Endodermal cell (in vitro differentiated cells): Measurements from ENCODE around the gene NADK. TPM values are rescaled to one million over a fixed set of nuclear protein-coding genes. Genes with fewer than 3 reads are reported as not detected.
A peak's percentile ranks its signal among the peaks of the same experiment; 100 is the strongest.

ENCODE experiments used
- DNase-seq: peaks from one replicate; pipeline ENCODE4 v3.0.0-alpha.2; 2017
- H3K27ac ChIP-seq: 2 replicates; pipeline ENCODE4 v1.5.1; 2013; ENCODE audit warnings: mild to moderate bottlenecking, low read depth, low read length, moderate library complexity
- H3K27me3 ChIP-seq: 2 replicates; pipeline ENCODE4 v1.6.1; 2013; ENCODE audit warnings: mild to moderate bottlenecking, low read length, moderate library complexity; ENCODE audit not compliant: insufficient read depth, control insufficient read depth, poor library complexity, severe bottlenecking
- H3K36me3 ChIP-seq: 2 replicates; pipeline ENCODE4 v1.7.0; 2013; ENCODE audit warnings: mild to moderate bottlenecking, low read length, moderate library complexity; ENCODE audit not compliant: control insufficient read depth, insufficient read depth
- H3K4me1 ChIP-seq: one replicate; pipeline ENCODE4 v1.7.0; 2013; ENCODE audit warnings: low read length; ENCODE audit not compliant: control insufficient read depth, insufficient read depth
- H3K4me3 ChIP-seq: 2 replicates; pipeline ENCODE4 v1.5.1; 2013; ENCODE audit warnings: mild to moderate bottlenecking, low read length, moderate library complexity
- H3K9ac ChIP-seq: 2 replicates; pipeline ENCODE4 v1.6.1; 2013; ENCODE audit warnings: mild to moderate bottlenecking, low read length, moderate library complexity; ENCODE audit not compliant: poor library complexity, severe bottlenecking; ENCODE audit errors: extremely low read depth
- H3K9me3 ChIP-seq: 2 replicates; pipeline ENCODE4 v1.6.1; 2013; ENCODE audit warnings: mild to moderate bottlenecking, low read length, moderate library complexity; ENCODE audit not compliant: control insufficient read depth
- H3K27ac Mint-ChIP-seq: 2 replicates; pipeline ENCODE4 v1.8.0; 2020; ENCODE audit warnings: mixed read lengths
- H3K27me3 Mint-ChIP-seq: 2 replicates; pipeline ENCODE4 v1.8.0; 2021; ENCODE audit warnings: mild to moderate bottlenecking, mixed read lengths; ENCODE audit not compliant: insufficient read depth
- H3K36me3 Mint-ChIP-seq: 2 replicates; pipeline ENCODE4 v1.8.0; 2020; ENCODE audit warnings: low read depth, mixed read lengths
- H3K4me1 Mint-ChIP-seq: 2 replicates; pipeline ENCODE4 v1.8.0; 2020; ENCODE audit warnings: mixed read lengths
- H3K4me3 Mint-ChIP-seq: 2 replicates; pipeline ENCODE4 v1.8.0; 2020; ENCODE audit warnings: mild to moderate bottlenecking, moderate library complexity, mixed read lengths
- H3K9me3 Mint-ChIP-seq: 2 replicates; pipeline ENCODE4 v1.8.0; 2020; ENCODE audit warnings: mild to moderate bottlenecking, mixed read lengths
- WGBS, 2 experiments: methylation state at CpG; one replicate each; pipeline versions ENCODE4 v1.1.5 to v1.1.7; 2013; ENCODE audit warnings: missing lambda C conversion rate in 2 of 2, mixed read lengths in 1 of 2; ENCODE audit not compliant: insufficient coverage in 1 of 2, insufficient read length in 1 of 2; 5-methylcytosine and 5-hydroxymethylcytosine counted together
- total RNA-seq, 2 donors: library from RNA; stranded (reverse); fragmentation: NEBNext Ultra II Directional in 1 of 2; extraction: Animal tissue kit (Norgen Biotek cat#: 25700) in 1 of 2; gene quantifications; 2 replicates in 1 of 2; 3 replicates in 1 of 2; pipeline ENCODE4 v1.2.1, GENCODE V29; 2021
- TF ChIP-seq, protein P1 (sequence below): fragments of 200-600 bp; sonication (generic); conservative IDR thresholded peaks from 2 replicates; pipeline ENCODE4 v1.5.0; 2021; ENCODE audit warnings: antibody characterized with exemption, mild to moderate bottlenecking

Gene NADK
- total RNA-seq, 2 donors from 2014 or later = 75.2 to 81.6 TPM

DNA sequence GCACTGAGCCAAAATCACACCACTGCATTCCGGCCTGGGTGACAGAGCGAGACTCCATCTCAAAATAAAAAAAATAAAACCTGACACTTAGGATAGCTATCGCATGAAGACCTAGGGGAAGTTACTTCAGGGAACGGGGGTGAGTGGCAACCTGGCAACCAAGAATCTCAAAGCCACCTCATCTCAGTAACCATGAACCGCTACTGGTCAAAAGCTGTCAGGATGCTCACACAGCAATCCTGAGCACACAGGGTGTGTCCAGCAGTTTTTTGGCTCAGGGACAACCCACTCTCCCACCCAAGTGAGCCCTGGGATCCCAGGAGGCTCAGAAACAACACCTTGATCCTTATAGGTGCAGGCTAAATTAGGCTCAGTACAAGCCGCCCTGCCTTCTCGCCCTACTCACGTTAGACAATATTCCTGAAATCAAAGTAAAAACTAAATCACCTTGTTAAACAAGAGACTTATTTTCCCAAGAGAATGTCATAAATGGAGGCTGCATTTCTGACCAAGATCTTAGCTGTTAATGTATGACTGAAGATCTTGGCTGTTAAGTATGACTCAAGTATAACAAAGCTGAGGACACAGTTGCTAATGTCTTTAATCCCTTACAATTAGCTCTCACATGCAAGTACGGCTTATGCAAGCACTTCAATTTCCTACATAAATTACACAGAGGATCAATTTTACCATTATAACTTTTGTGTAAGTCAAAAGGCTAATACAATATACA lies 48.3 kb upstream of the NADK start:
- 90 to 95% methylated on average over 9 of the region's 9 CpGs for WGBS, 2 experiments
- H3K9me3 Mint-ChIP-seq = no peaks in the 10 kb centered on the region

DNA sequence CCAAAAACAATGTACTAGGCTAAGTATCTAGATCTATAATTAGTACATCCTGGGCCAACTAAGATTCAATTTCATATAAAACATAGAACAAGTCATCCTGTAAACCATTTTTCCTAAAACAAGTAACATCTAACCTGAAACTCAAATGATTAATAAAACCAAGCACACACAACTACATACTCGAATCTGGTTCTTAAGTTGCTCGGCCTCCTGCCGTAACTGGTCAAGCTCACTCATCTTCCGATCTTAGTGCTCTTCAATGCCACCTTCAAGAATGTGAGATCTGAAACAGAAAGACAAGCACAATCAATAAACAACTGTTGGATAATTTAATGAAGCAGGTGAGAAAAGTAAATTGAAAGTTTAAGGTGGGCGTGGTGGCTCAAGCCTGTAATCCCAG lies 46.9 kb upstream of the NADK start:
- Mint-ChIP-seq H3K9me3 (no peaks in the 10 kb centered on the region), H3K27me3 (no peaks in the 10 kb centered on the region), H3K4me1 (peaks cover 6% of the 10 kb centered on the region), H3K4me3 (no peak overlapping the region), H3K36me3 (peaks cover 55% of the 10 kb centered on the region), H3K27ac (no peak overlapping the region)
- peaks cover 66% of the 10 kb centered on the region for H3K36me3 ChIP-seq
- H3K4me3 ChIP-seq = no peak overlapping the region
- TF ChIP-seq, protein P1, sequence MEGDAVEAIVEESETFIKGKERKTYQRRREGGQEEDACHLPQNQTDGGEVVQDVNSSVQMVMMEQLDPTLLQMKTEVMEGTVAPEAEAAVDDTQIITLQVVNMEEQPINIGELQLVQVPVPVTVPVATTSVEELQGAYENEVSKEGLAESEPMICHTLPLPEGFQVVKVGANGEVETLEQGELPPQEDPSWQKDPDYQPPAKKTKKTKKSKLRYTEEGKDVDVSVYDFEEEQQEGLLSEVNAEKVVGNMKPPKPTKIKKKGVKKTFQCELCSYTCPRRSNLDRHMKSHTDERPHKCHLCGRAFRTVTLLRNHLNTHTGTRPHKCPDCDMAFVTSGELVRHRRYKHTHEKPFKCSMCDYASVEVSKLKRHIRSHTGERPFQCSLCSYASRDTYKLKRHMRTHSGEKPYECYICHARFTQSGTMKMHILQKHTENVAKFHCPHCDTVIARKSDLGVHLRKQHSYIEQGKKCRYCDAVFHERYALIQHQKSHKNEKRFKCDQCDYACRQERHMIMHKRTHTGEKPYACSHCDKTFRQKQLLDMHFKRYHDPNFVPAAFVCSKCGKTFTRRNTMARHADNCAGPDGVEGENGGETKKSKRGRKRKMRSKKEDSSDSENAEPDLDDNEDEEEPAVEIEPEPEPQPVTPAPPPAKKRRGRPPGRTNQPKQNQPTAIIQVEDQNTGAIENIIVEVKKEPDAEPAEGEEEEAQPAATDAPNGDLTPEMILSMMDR = no peak
- no peak for DNase-seq
- 93 to 96% methylated on average over 4 to 5 of the region's 5 CpGs for WGBS, 2 experiments
- H3K9me3 ChIP-seq = no peaks in the 10 kb centered on the region
- H3K9ac ChIP-seq = no peak overlapping the region
- H3K27ac ChIP-seq = no peak overlapping the region
- no peaks in the 10 kb centered on the region for H3K4me1 ChIP-seq
- H3K27me3 ChIP-seq = no peaks in the 10 kb centered on the region

More for the DNA sequence above, 48.3 kb upstream of the NADK start:
- no peak for DNase-seq
- no peaks in the 10 kb centered on the region for H3K27me3 Mint-ChIP-seq
- H3K36me3 ChIP-seq = peaks cover 65% of the 10 kb centered on the region
- H3K9me3 ChIP-seq = no peaks in the 10 kb centered on the region
- H3K27me3 ChIP-seq = no peaks in the 10 kb centered on the region
- H3K36me3 Mint-ChIP-seq = peaks cover 46% of the 10 kb centered on the region
- TF ChIP-seq, protein P1 = no peak
- H3K9ac ChIP-seq = no peak overlapping the region
- peak overlapping the region; percentile 22 for H3K27ac ChIP-seq
- H3K4me3 ChIP-seq = no peak overlapping the region
- H3K27ac Mint-ChIP-seq = peak overlapping the region; percentile 31
- H3K4me1 Mint-ChIP-seq = peaks cover 6% of the 10 kb centered on the region
- H3K4me1 ChIP-seq = no peaks in the 10 kb centered on the region
- no peak overlapping the region for H3K4me3 Mint-ChIP-seq

DNA sequence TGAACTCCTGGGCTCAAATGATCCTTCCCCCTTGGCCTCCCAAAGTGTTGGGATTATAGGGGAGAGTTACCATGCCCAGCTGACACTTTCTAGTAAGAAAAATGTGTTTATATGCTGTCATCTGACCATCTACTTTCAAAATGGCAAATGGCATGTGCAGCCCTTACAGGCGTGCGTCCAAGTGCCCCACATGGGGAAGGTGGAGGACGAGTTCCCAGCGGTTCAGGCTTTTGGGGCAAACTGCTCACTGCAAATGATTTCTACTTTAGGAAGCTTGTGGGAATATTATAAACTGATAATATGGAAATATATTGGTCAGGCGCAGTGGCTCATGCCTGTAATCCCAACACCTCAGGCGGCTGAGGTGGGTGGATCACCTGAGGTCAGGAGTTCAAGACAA lies 41.5 kb upstream of the NADK start:
- no peaks in the 10 kb centered on the region for H3K4me1 Mint-ChIP-seq
- Histone ChIP-seq H3K4me3 (no peak overlapping the region), H3K4me1 (no peaks in the 10 kb centered on the region), H3K9ac (no peak overlapping the region), H3K27ac (no peak overlapping the region), H3K9me3 (no peaks in the 10 kb centered on the region), H3K36me3 (peaks cover 85% of the 10 kb centered on the region), H3K27me3 (no peaks in the 10 kb centered on the region)
- peaks cover 67% of the 10 kb centered on the region for H3K36me3 Mint-ChIP-seq
- H3K27me3 Mint-ChIP-seq = no peaks in the 10 kb centered on the region
- WGBS, 2 experiments = 97 to 100% methylated on average over 5 to 6 of the region's 6 CpGs
- no peak for DNase-seq
- TF ChIP-seq, protein P1 = no peak
- no peaks in the 10 kb centered on the region for H3K9me3 Mint-ChIP-seq
- no peak overlapping the region for H3K4me3 Mint-ChIP-seq
- H3K27ac Mint-ChIP-seq = no peak overlapping the region
